GM20000 (cell line): ENCODE measurements around the gene CCDC17.

ENCODE experiments used
- DNase-seq: peaks from one replicate; pipeline ENCODE4 v3.0.0; 2012; ENCODE audit warnings: low spot score
- CTCF ChIP-seq: IDR thresholded peaks from 2 replicates; pipeline ENCODE4 v1.5.1; 2012; ENCODE audit warnings: mild to moderate bottlenecking, control low read depth; ENCODE audit errors: extremely low read depth, missing control alignments

Gene CCDC17

GRCh38 chr1:45621501-45621836, 2.4 kb downstream of the CCDC17 start:
- peak; percentile 34 for DNase-seq
- no peak for TF ChIP-seq CTCF

- DNase-seq, result peak; percentile 21
- no peak for TF ChIP-seq CTCF
Observed at GRCh38 chr1:45620588-45621500, 3.0 kb downstream of the CCDC17 start.

- DNase-seq, result no peak
- TF ChIP-seq CTCF, result no peak
Observed at GRCh38 chr1:45619149-45619921, 4.5 kb downstream of the CCDC17 start.

- no peak for TF ChIP-seq CTCF
- DNase-seq, result no peak
Observed at GRCh38 chr1:45617618-45618017, 6.2 kb downstream of the CCDC17 start.

GRCh38 chr1:45615885-45616284, 8.0 kb downstream of the CCDC17 start:
- no peak for TF ChIP-seq CTCF

GRCh38 chr1:45612941-45613579, 10.8 kb downstream of the CCDC17 start:
- DNase-seq, result no peak
- TF ChIP-seq CTCF, result no peak

More at GRCh38 chr1:45615885-45616284, 8.0 kb downstream of the CCDC17 start:
- no peak for DNase-seq
